SU-DHL-6 (cell line): Measurements from ENCODE around the gene TRIM66.

Source experiments
- H2AFZ ChIP-seq: fragments of 200-600 bp; sonication (generic); 2 replicates; pipeline ENCODE4 v1.6.1; 2014; ENCODE audit warnings: low read depth, mild to moderate bottlenecking, moderate library complexity, mixed read lengths, antibody characterized with exemption, low read length; ENCODE audit not compliant: severe bottlenecking
- H3F3A ChIP-seq: fragments of 200-600 bp; shearing (Covaris generic); 2 replicates; pipeline ENCODE4 v1.6.0; 2016; ENCODE audit warnings: antibody characterized with exemption, mild to moderate bottlenecking; ENCODE audit not compliant: insufficient read depth
- H3K27ac ChIP-seq: fragments of 200-600 bp; sonication (generic); 2 replicates; pipeline ENCODE4 v1.5.1; 2016; ENCODE audit warnings: low read depth, mild to moderate bottlenecking, low read length, moderate library complexity, mixed read lengths
- H3K27me3 ChIP-seq: fragments of 200-600 bp; sonication (generic), shearing (Covaris generic); 2 replicates; pipeline ENCODE4 v1.6.0; 2014; ENCODE audit warnings: mild to moderate bottlenecking, low read length
- H3K36me3 ChIP-seq: fragments of 200-600 bp; sonication (generic); 2 replicates; pipeline ENCODE4 v1.6.1; 2014; ENCODE audit warnings: mild to moderate bottlenecking, low read length, mixed read lengths
- H3K4me2 ChIP-seq: fragments of 300-600, 200-600 bp; shearing (Covaris generic), sonication (generic); 2 replicates; pipeline ENCODE4 v1.6.0; 2014; ENCODE audit warnings: low read length, low read depth, mild to moderate bottlenecking; ENCODE audit not compliant: poor library complexity, severe bottlenecking
- H3K4me3 ChIP-seq: fragments of 200-600 bp; sonication (generic); 2 replicates; pipeline ENCODE4 v1.5.1; 2014; ENCODE audit warnings: antibody characterized with exemption, low read length, mild to moderate bottlenecking, mixed read lengths; ENCODE audit not compliant: insufficient read depth, poor library complexity, severe bottlenecking
- H3K79me2 ChIP-seq: fragments of 200-600 bp; sonication (generic); 2 replicates; pipeline ENCODE4 v1.6.1; 2014; ENCODE audit warnings: mild to moderate bottlenecking, low read length, moderate library complexity; ENCODE audit not compliant: insufficient read depth
- H3K9ac ChIP-seq: fragments of 200-600 bp; sonication (generic); 2 replicates; pipeline ENCODE4 v1.7.0; 2014; ENCODE audit warnings: mild to moderate bottlenecking, low read length
- H3K9me2 ChIP-seq: fragments of 200-600 bp; sonication (generic); replicated peaks from 2 replicates; pipeline ENCODE4 v1.6.1; 2014; ENCODE audit warnings: low read length; ENCODE audit not compliant: insufficient read depth
- H3K9me3 ChIP-seq: fragments of 200-600 bp; sonication (generic); 2 replicates; pipeline ENCODE4 v1.6.1; 2014; ENCODE audit warnings: low read length, mixed read lengths; ENCODE audit not compliant: insufficient read depth
- H4K20me1 ChIP-seq: fragments of 200-600 bp; sonication (generic); 2 replicates; pipeline ENCODE4 v1.6.1; 2014; ENCODE audit warnings: low read depth, mild to moderate bottlenecking, antibody characterized with exemption, low read length, moderate library complexity, mixed read lengths
- CTCF ChIP-seq: fragments of 200-600 bp; sonication (generic); IDR thresholded peaks from one replicate; pipeline ENCODE4 v1.5.1; 2017; ENCODE audit warnings: antibody characterized with exemption, mild to moderate bottlenecking, low read length, moderate library complexity; ENCODE audit not compliant: insufficient read depth, poor library complexity, severe bottlenecking
- EZH2phosphoT487 ChIP-seq: fragments of 200-600 bp; sonication (generic), shearing (Covaris generic); conservative IDR thresholded peaks from 2 replicates; pipeline ENCODE4 v1.6.1; 2018; ENCODE audit warnings: mild to moderate bottlenecking, antibody characterized with exemption, low read length, moderate library complexity, mixed read lengths

TRIM66 gene

DNA sequence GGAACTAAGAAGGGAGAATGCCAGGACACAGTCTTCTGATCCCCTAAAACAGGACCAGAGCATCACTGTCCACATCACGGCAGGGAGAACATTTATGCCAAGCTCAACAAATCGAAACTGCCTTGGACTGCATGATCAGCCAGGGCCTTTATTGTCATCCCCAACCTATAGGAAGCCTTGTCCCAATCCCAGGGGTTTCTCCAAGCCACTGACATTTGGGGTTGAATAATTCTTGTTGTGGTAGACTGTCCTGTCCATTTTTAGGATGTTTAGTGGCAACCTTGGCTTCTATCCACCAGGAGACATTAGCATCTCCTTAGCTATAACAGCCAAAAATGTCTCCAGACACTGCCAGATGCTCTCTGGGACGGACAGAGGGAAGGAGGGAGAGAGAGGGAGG is 37.3 kb upstream of the TRIM66 start:
- Histone ChIP-seq H3K9me3 (no peaks in the 10 kb centered on the region), H3F3A (no peaks in the 10 kb centered on the region), H3K4me3 (no peak overlapping the region), H2AFZ (no peak overlapping the region), H3K27ac (no peak overlapping the region), H3K9me2 (no peaks in the 10 kb centered on the region), H3K4me2 (no peak overlapping the region), H3K36me3 (no peaks in the 10 kb centered on the region), H3K27me3 (no peaks in the 10 kb centered on the region), H3K79me2 (no peaks in the 10 kb centered on the region), H4K20me1 (no peaks in the 10 kb centered on the region), H3K9ac (no peak overlapping the region)
- TF ChIP-seq EZH2phosphoT487 (no peak), CTCF (no peak)

DNA sequence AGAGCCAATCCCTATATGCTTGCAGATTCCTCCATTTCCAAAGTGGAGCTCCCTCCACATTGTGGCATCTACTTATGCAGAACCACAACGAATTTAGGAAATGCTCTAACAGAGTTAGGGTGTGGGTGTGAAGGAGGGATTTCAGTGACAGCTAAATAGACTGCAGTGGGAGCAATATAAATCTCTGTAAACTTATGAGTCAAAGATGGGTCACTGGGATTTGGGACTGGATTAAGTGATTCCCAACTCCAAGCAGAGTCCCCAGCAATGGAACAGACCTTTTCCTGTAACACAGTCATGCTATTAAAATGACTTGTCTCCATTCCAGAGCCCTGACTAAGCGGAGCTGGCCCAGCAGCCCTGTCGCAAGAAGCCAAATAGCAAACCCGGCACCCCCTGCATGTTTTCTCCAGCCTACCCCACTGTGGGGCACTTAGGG is 36.8 kb upstream of the TRIM66 start:
- no peaks in the 10 kb centered on the region for H3K9me2 ChIP-seq
- H3K4me2 ChIP-seq = no peak overlapping the region
- no peaks in the 10 kb centered on the region for H4K20me1 ChIP-seq
- H3K27me3 ChIP-seq = no peaks in the 10 kb centered on the region
- no peak overlapping the region for H2AFZ ChIP-seq
- no peaks in the 10 kb centered on the region for H3K79me2 ChIP-seq
- H3K27ac ChIP-seq = no peak overlapping the region
- H3K4me3 ChIP-seq = no peak overlapping the region
- no peak for TF ChIP-seq CTCF
- no peak for TF ChIP-seq EZH2phosphoT487
- H3F3A ChIP-seq = no peaks in the 10 kb centered on the region
- H3K9ac ChIP-seq = no peak overlapping the region
- H3K36me3 ChIP-seq = no peaks in the 10 kb centered on the region
- no peaks in the 10 kb centered on the region for H3K9me3 ChIP-seq

- no peak overlapping the region for H3K9ac ChIP-seq
- H3K27ac ChIP-seq = no peak overlapping the region
- no peak overlapping the region for H3K4me2 ChIP-seq
- H3K4me3 ChIP-seq = no peak overlapping the region
- H2AFZ ChIP-seq = peak overlapping the region; percentile 23
- TF ChIP-seq EZH2phosphoT487 (no peak), CTCF (no peak)
- H3K9me2 ChIP-seq = no peaks in the 10 kb centered on the region
- H3K36me3 ChIP-seq = no peaks in the 10 kb centered on the region
- no peaks in the 10 kb centered on the region for H4K20me1 ChIP-seq
- H3F3A ChIP-seq = no peaks in the 10 kb centered on the region
- H3K79me2 ChIP-seq = no peaks in the 10 kb centered on the region
- no peaks in the 10 kb centered on the region for H3K27me3 ChIP-seq
- H3K9me3 ChIP-seq = no peaks in the 10 kb centered on the region
Measured at GRCh38 chr11:8717876-8718753, 35.6 kb upstream of the TRIM66 start.
